IPS DF 4.7 (cell line): ENCODE measurements around the gene PJA1.

Experiments used
- DNase-seq: peaks from one replicate; pipeline ENCODE4 v3.0.0-alpha.2; 2013; ENCODE audit warnings: low spot score; ENCODE audit errors: extremely low read depth

PJA1 gene

GRCh38 chrX:69113723-69114122 lies 51.5 kb downstream of the PJA1 start:
- no peak for DNase-seq
